Left lung (tissue), 10 donors: ENCODE results near the gene ZNF536. TPM values are rescaled to one million over a fixed set of nuclear protein-coding genes. Genes with fewer than 3 reads are reported as not detected.

Experiments
- ATAC-seq: fragments of 200-7000 bp; cut with Tn5 transposase; one replicate; pipeline ENCODE4 v1.9.1; 2020; ENCODE audit warnings: moderate library complexity
- DNase-seq, 4 donors: peaks; one replicate each; pipeline ENCODE4 v3.0.0-alpha.2; 2013 to 2020
- H3K27ac ChIP-seq, 2 donors: fragments of 200-600 bp; sonication (generic) in 1 of 2; one replicate each; pipeline versions ENCODE4 v1.5.0 to v1.8.0; 2020 to 2021
- H3K27me3 ChIP-seq, 2 donors: fragments of 200-600 bp; sonication (generic) in 1 of 2; one replicate each; pipeline versions ENCODE4 v1.5.0 to v1.8.0; 2020 to 2021
- H3K36me3 ChIP-seq, 2 donors: fragments of 200-600 bp; sonication (generic) in 1 of 2; one replicate each; pipeline versions ENCODE4 v1.5.0 to v1.8.0; 2020 to 2021
- H3K4me1 ChIP-seq, 2 donors: fragments of 200-600 bp; one replicate each; pipeline ENCODE4 v1.8.0; 2021
- H3K4me3 ChIP-seq, 2 donors: fragments of 200-600 bp; sonication (generic) in 1 of 2; one replicate each; pipeline versions ENCODE4 v1.5.0 to v1.8.0; 2020 to 2021; ENCODE audit warnings: mild to moderate bottlenecking in 1 of 2
- H3K9me3 ChIP-seq, 2 donors: fragments of 200-600 bp; sonication (generic) in 1 of 2; one replicate each; pipeline versions ENCODE4 v1.5.0 to v1.8.0; 2020 to 2021
- CTCF ChIP-seq, 2 donors: fragments of 200-600 bp; sonication (generic) in 1 of 2; IDR thresholded peaks; one replicate each; pipeline versions ENCODE4 v1.5.0 to v1.8.0; 2021; ENCODE audit warnings: antibody characterized with exemption in 2 of 2
- intact Hi-C, 2 donors: fragments of 100-400 bp; cut with DNase I; formaldehyde crosslinking; loops; one replicate each; pipeline versions ENCODE4 v1.11.2 to v1.14.2; 2022
- polyA plus RNA-seq, 6 donors: library from polyadenylated mRNA; unstranded; fragments of 120-200 nt; gene quantifications; one replicate each; pipeline ENCODE4 v1.2.1, GENCODE V29; 2013; ENCODE audit not compliant: insufficient read length in 6 of 6
- total RNA-seq, 2 donors: library from RNA; stranded (reverse); fragmentation: NEBNext Ultra II Directional; extraction: Animal tissue kit (Norgen Biotek cat#: 25700); gene quantifications; one replicate each; pipeline ENCODE4 v1.2.1, GENCODE V29; 2021
- donor health status: DM: no; HTN: yes; CAD: no.
- donor health status: DM: no; HTN: no; CAD: no.

The ZNF536 gene
- total and polyA plus RNA-seq, 8 donors = 0.50 to 6.5 (median 3.6) TPM

GRCh38 chr19:30519607-30520205, 147.5 kb downstream of the ZNF536 start:
- Histone ChIP-seq H3K27me3 (peaks cover 0 to 13% of the 10 kb centered on the region in 2 donors), H3K4me3 (no peak overlapping the region), H3K36me3 (no peaks in the 10 kb centered on the region), H3K9me3 (no peaks in the 10 kb centered on the region), H3K4me1 (no peaks in the 10 kb centered on the region), H3K27ac (no peak overlapping the region)
- TF ChIP-seq CTCF (IDR thresholded peaks at IDR 0.05) = no peak
- DNase-seq (no peak), ATAC-seq (no peak)
- intact Hi-C loops = no loop called here

- no peak for DNase-seq
- H3K27me3 ChIP-seq = peaks cover 0 to 13% of the 10 kb centered on the region in 2 donors
- no peak for TF ChIP-seq CTCF (IDR thresholded peaks at IDR 0.05)
- H3K4me1 ChIP-seq = no peaks in the 10 kb centered on the region
- no peak for ATAC-seq
- H3K4me3 ChIP-seq = no peak overlapping the region
- intact Hi-C loops = no loop called here
- H3K9me3 ChIP-seq = no peaks in the 10 kb centered on the region
- no peaks in the 10 kb centered on the region for H3K36me3 ChIP-seq
- no peak overlapping the region for H3K27ac ChIP-seq
Observed at GRCh38 chr19:30520735-30521479, 148.7 kb downstream of the ZNF536 start.

GRCh38 chr19:30521937-30522336, 149.8 kb downstream of the ZNF536 start:
- Histone ChIP-seq H3K4me1 (no peaks in the 10 kb centered on the region), H3K4me3 (no peak overlapping the region), H3K27me3 (peaks cover 0 to 13% of the 10 kb centered on the region in 2 donors), H3K27ac (no peak overlapping the region), H3K9me3 (no peaks in the 10 kb centered on the region), H3K36me3 (no peaks in the 10 kb centered on the region)
- DNase-seq = no peak
- ATAC-seq = no peak
- no peak for TF ChIP-seq CTCF (IDR thresholded peaks at IDR 0.05)
- intact Hi-C loops = no loop called here

GRCh38 chr19:30522341-30522740, 150.2 kb downstream of the ZNF536 start:
- intact Hi-C loops = no loop called here
- ATAC-seq = no peak

More at GRCh38 chr19:30522341-30522740, 150.2 kb downstream of the ZNF536 start:
- peaks cover 0 to 13% of the 10 kb centered on the region in 2 donors for H3K27me3 ChIP-seq
- H3K27ac ChIP-seq = no peak overlapping the region
- TF ChIP-seq CTCF (IDR thresholded peaks at IDR 0.05) = no peak
- H3K4me1 ChIP-seq = no peaks in the 10 kb centered on the region
- no peaks in the 10 kb centered on the region for H3K36me3 ChIP-seq
- no peak overlapping the region for H3K4me3 ChIP-seq
- no peaks in the 10 kb centered on the region for H3K9me3 ChIP-seq
- DNase-seq = no peak
